Transverse colon (tissue), 4 donors: ENCODE measurements around the gene EHF. TPM values are rescaled to one million over a fixed set of nuclear protein-coding genes. Genes with fewer than 3 reads are reported as not detected.
"Not testable (repeated sequence)": the region's sequence is repeated elsewhere in the genome, so short reads cannot be mapped to it uniquely, and the experiment has no call there.

ENCODE experiments used
- DNase-seq: peaks from one replicate; pipeline ENCODE4 v3.0.0-alpha.2; 2019
- H3K27ac ChIP-seq, 4 donors: fragments of 200-600 bp; sonication (generic); 2 replicates each; pipeline ENCODE4 v1.5.1; 2016 to 2018; ENCODE audit warnings: inconsistent platforms in 4 of 4
- H3K27me3 ChIP-seq: fragments of 200-600 bp; sonication (generic); 2 replicates; pipeline ENCODE4 v1.5.1; 2017; ENCODE audit warnings: inconsistent platforms
- H3K36me3 ChIP-seq, 4 donors: fragments of 200-600 bp; sonication (generic); 2 replicates each; pipeline ENCODE4 v1.5.1; 2017 to 2019; ENCODE audit warnings: inconsistent platforms in 4 of 4
- H3K4me1 ChIP-seq, 4 donors: fragments of 200-600 bp; sonication (generic); 2 replicates each; pipeline ENCODE4 v1.5.1; 2017 to 2020; ENCODE audit warnings: inconsistent platforms in 4 of 4
- H3K4me3 ChIP-seq, 4 donors: fragments of 200-600 bp; sonication (generic); 1 replicate in 1 of 4; 2 replicates in 3 of 4; pipeline versions ENCODE4 v1.5.1 to v1.6.1; 2017 to 2019; ENCODE audit warnings: inconsistent platforms in 4 of 4
- H3K9me3 ChIP-seq, 2 donors: fragments of 200-600 bp; sonication (generic); 2 replicates each; pipeline ENCODE4 v1.5.1; 2017 to 2019; ENCODE audit warnings: inconsistent platforms in 2 of 2
- EP300 ChIP-seq: sonication (generic); formaldehyde crosslinking; IDR thresholded peaks from one replicate; pipeline ENCODE4 v1.6.1; 2017; ENCODE audit warnings: antibody characterized with exemption, low read depth
- POLR2A ChIP-seq: fragments of 450-650 bp; IDR thresholded peaks from one replicate; pipeline ENCODE4 v1.6.1; 2016; ENCODE audit warnings: antibody characterized with exemption, mild to moderate bottlenecking, moderate library complexity
- POLR2AphosphoS5 ChIP-seq, 3 donors: sonication (generic); formaldehyde crosslinking; IDR thresholded peaks; one replicate each; pipeline ENCODE4 v1.6.1; 2016; ENCODE audit warnings: antibody characterized with exemption in 3 of 3
- WGBS, 2 donors: methylation state at CpG; one replicate each; pipeline ENCODE4 v1.1.5; 2018; ENCODE audit warnings: low coverage in 1 of 2; 5-methylcytosine and 5-hydroxymethylcytosine counted together
- in situ Hi-C, 4 donors: fragments of 200-750 bp; cut with MboI; loops; one replicate each; pipeline versions ENCODE4 v1.15.0 to v1.15.1; 2017; ENCODE audit warnings: low sequenced_read_pairs in 3 of 4, low pct_ligation_motif_present in 1 of 4, low pct_unique_long_range_greater_than_20kb in 1 of 4
- intact Hi-C: fragments of 100-400 bp; cut with DNase I; formaldehyde crosslinking; loops from one replicate; pipeline ENCODE4 v1.15.1; 2023; ENCODE audit warnings: low total_unique reads
- total RNA-seq, 4 donors: library from RNA; depleted of rRNA; stranded (reverse); fragments of >200 nt; gene quantifications; one replicate each; pipeline ENCODE4 v1.1.0, GENCODE V29; 2016
- TF ChIP-seq, protein P1 (sequence below), 5 experiments: fragments of 200-600 bp in 3 of 5; fragments of 450-650 bp in 2 of 5; sonication (generic) in 3 of 5; IDR thresholded peaks; 1 replicate in 2 of 5; 2 replicates in 3 of 5; pipeline ENCODE4 v1.5.1; 2016 to 2017; ENCODE audit warnings: antibody characterized with exemption in 5 of 5, inconsistent platforms in 3 of 5, mild to moderate bottlenecking in 2 of 5, moderate library complexity in 1 of 5

Gene EHF
- total RNA-seq, 4 donors from 2014 or later, result 206 to 406 (median 262) TPM

DNA sequence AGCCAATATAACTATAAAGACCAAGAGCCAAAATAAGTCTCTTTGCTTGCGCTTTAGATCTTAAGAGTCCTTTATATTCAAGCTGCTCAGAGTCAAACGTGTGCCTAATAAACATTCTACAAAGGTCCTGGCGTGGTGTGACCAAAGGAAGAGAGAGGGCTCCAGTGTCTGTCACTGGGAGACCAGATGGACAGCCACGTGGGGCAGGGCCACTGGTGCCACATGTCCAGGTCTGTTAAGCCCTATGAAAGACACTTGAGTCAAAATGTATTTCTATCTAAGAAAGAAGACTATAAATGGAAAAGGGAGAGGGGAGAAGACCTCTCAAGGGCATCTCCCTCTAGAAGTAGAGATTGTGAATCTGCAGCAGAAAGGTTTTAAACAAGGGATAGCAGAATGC lies 32.2 kb upstream of the EHF start:
- Histone ChIP-seq H3K9me3 (no peaks in the 10 kb centered on the region), H3K27me3 (no peaks in the 10 kb centered on the region), H3K27ac (no peak overlapping the region), H3K36me3 (no peaks in the 10 kb centered on the region), H3K4me1 (peaks cover 3 to 24% (median 6%) of the 10 kb centered on the region in 4 donors), H3K4me3 (no peak overlapping the region)
- intact Hi-C loops (loop anchor here (10.0 kb wide), 1 partner anchor 806 kb away; no protein-coding TSS in a partner anchor), in situ Hi-C loops (loop anchor here (10.0 to 25.0 kb wide), 6 partner anchors 296 to 824 kb away; partner anchors contain the start of gene SLC1A2 (in 1 of the 4))
- TF ChIP-seq POLR2AphosphoS5 (IDR thresholded peaks at IDR 0.05), result no peak
- TF ChIP-seq, protein P1, sequence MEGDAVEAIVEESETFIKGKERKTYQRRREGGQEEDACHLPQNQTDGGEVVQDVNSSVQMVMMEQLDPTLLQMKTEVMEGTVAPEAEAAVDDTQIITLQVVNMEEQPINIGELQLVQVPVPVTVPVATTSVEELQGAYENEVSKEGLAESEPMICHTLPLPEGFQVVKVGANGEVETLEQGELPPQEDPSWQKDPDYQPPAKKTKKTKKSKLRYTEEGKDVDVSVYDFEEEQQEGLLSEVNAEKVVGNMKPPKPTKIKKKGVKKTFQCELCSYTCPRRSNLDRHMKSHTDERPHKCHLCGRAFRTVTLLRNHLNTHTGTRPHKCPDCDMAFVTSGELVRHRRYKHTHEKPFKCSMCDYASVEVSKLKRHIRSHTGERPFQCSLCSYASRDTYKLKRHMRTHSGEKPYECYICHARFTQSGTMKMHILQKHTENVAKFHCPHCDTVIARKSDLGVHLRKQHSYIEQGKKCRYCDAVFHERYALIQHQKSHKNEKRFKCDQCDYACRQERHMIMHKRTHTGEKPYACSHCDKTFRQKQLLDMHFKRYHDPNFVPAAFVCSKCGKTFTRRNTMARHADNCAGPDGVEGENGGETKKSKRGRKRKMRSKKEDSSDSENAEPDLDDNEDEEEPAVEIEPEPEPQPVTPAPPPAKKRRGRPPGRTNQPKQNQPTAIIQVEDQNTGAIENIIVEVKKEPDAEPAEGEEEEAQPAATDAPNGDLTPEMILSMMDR (IDR thresholded peaks at IDR 0.05), result no peak
- no peak for TF ChIP-seq POLR2A
- no peak for TF ChIP-seq EP300
- no peak for DNase-seq
- 61 to 72% methylated on average over 2 to 4 of the region's 4 CpGs for WGBS, 2 donors

DNA sequence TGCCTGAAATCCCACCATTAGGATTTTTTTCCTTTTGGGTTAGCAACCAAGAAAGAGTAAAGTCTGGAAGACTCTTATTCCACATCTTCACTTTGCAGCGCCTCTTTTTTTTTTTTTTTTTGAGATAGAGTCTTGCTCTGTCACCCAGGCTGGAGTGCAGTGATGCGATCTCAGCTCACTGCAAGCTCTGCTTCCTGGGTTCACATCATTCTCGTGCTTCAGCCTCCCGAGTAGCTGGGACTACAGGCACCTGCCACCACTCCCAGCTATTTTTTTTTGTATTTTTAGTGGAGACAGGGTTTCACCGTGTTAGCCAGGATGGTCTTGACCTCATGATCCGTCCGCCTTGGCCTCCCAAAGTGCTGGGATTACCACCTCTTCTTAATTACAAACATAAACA lies 31.7 kb upstream of the EHF start:
- H3K36me3 ChIP-seq, H3K4me3 ChIP-seq, DNase-seq, H3K27ac ChIP-seq, H3K27me3 ChIP-seq, H3K9me3 ChIP-seq: not testable (repeated sequence)
- peaks cover 3 to 24% (median 6%) of the 10 kb centered on the region in 4 donors for H3K4me1 ChIP-seq
- intact Hi-C loops (loop anchor here (10.0 kb wide), 1 partner anchor 806 kb away; no protein-coding TSS in a partner anchor), in situ Hi-C loops (loop anchor here (10.0 to 25.0 kb wide), 6 partner anchors 296 to 823 kb away; partner anchors contain the start of gene SLC1A2 (in 1 of the 4))
- WGBS, 2 donors, result 86 to 89% methylated on average over 3 to 7 of the region's 7 CpGs

DNA sequence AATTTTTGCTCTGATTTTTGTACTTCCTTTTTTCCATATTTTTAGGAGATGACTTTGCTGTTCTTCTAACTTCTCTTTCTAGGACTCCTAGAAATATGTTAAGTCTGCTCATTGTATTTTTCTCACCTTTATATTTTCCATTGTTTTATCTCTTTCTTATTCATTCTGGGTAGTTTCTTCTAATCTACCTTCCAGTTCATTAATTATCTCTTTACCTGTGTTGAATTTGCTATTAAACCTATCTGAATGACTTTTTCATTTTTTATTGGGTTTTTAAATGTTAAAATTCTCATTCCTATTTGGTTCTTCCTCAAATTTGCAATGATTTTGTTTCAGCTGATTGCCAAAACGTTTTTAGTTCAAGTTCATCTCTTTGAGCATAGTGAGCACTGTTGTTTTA lies 27.8 kb upstream of the EHF start:
- no peaks in the 10 kb centered on the region for H3K36me3 ChIP-seq
- DNase-seq, result no peak
- WGBS, 2 donors, result 43 to 60% methylated on average over 1 of the region's 1 CpG
- in situ Hi-C loops (loop anchor here in 2 of 4 donors (25.0 kb wide), 3 partner anchors 294 to 819 kb away; partner anchors contain the start of gene SLC1A2 (in 1 of the 2)), intact Hi-C loops (no loop called here)
- H3K4me1 ChIP-seq, result peaks cover 0 to under 1% (median 0%) of the 10 kb centered on the region in 4 donors
- TF ChIP-seq, protein P1 (IDR thresholded peaks at IDR 0.05), result no peak
- TF ChIP-seq EP300 (no peak), POLR2A (no peak), POLR2AphosphoS5 (IDR thresholded peaks at IDR 0.05) (no peak)
- H3K4me3 ChIP-seq, result no peak overlapping the region
- H3K9me3 ChIP-seq, result no peaks in the 10 kb centered on the region
- H3K27me3 ChIP-seq, result no peaks in the 10 kb centered on the region
- H3K27ac ChIP-seq, result no peak overlapping the region

DNA sequence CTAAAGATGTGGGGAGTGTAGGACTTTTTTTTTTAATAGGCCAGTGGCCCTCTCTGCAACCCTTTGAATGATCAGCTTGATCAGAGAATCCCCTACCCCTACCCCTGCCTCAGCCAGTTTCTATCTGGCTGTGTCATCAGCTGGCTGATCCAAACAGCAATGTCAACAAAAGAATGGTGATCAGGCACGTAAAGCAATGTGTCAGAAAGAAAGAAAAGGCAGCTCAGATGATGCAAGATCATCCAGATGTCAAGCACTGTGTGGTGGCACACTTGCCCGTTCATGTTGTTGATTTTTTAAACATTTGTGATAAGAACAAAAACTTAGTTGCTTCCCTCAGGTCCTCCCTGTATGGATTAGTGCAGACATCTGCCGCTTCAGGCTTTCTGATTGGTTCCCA lies 26.3 kb upstream of the EHF start:
- intact Hi-C loops, result no loop called here
- 68 to 79% methylated on average over 3 of the region's 3 CpGs for WGBS, 2 donors
- Histone ChIP-seq H3K27me3 (no peaks in the 10 kb centered on the region), H3K27ac (no peak overlapping the region), H3K9me3 (no peaks in the 10 kb centered on the region), H3K36me3 (no peaks in the 10 kb centered on the region), H3K4me3 (no peak overlapping the region), H3K4me1 (peaks cover 1 to 6% (median 5%) of the 10 kb centered on the region in 4 donors)
- in situ Hi-C loops, result loop anchor here in 2 of 4 donors (25.0 kb wide), 3 partner anchors 293 to 818 kb away; partner anchors contain the start of gene SLC1A2 (in 1 of the 2)
- no peak for DNase-seq
- TF ChIP-seq POLR2AphosphoS5 (IDR thresholded peaks at IDR 0.05) (no peak), EP300 (no peak), POLR2A (no peak)
- TF ChIP-seq, protein P1 (IDR thresholded peaks at IDR 0.05), result no peak
